DOHH2 (cell line): ENCODE measurements around the gene S100A11.

Source experiments
- H3F3A ChIP-seq: fragments of 200-600 bp; sonication (generic), shearing (Covaris generic); 2 replicates; pipeline ENCODE4 v1.6.0; 2016; ENCODE audit warnings: antibody characterized with exemption, mild to moderate bottlenecking; ENCODE audit not compliant: control insufficient read depth, insufficient read depth
- H3K27ac ChIP-seq: fragments of 200-600 bp; sonication (generic); 2 replicates; pipeline ENCODE4 v1.5.1; 2014; ENCODE audit warnings: low read depth, mild to moderate bottlenecking, low read length, moderate library complexity
- H3K27me3 ChIP-seq: fragments of 200-600 bp; sonication (generic); 2 replicates; pipeline ENCODE4 v1.6.1; 2014; ENCODE audit warnings: mild to moderate bottlenecking, low read length, mixed read lengths; ENCODE audit not compliant: control insufficient read depth
- H3K36me3 ChIP-seq: fragments of 200-600 bp; sonication (generic); 2 replicates; pipeline ENCODE4 v1.6.1; 2014; ENCODE audit warnings: mild to moderate bottlenecking, low read length, moderate library complexity, mixed read lengths; ENCODE audit not compliant: control insufficient read depth
- H3K4me1 ChIP-seq: fragments of 200-600 bp; sonication (generic); 2 replicates; pipeline ENCODE4 v1.6.1; 2014; ENCODE audit warnings: mild to moderate bottlenecking, low read length, mixed read lengths; ENCODE audit not compliant: control insufficient read depth
- H3K4me2 ChIP-seq: fragments of 200-600 bp; sonication (generic); 2 replicates; pipeline ENCODE4 v1.6.0; 2014; ENCODE audit warnings: mild to moderate bottlenecking, low read length, moderate library complexity
- H3K4me3 ChIP-seq: fragments of 200-600 bp; sonication (generic); 2 replicates; pipeline ENCODE4 v1.5.1; 2014; ENCODE audit warnings: mild to moderate bottlenecking, low read length, mixed read lengths
- H3K79me2 ChIP-seq: fragments of 200-600 bp; sonication (generic); 2 replicates; pipeline ENCODE4 v1.6.1; 2014; ENCODE audit warnings: mild to moderate bottlenecking, low read length, mixed read lengths; ENCODE audit not compliant: control insufficient read depth
- H3K9me2 ChIP-seq: fragments of 200-600 bp; sonication (generic); replicated peaks from 2 replicates; pipeline ENCODE4 v1.6.1; 2014; ENCODE audit warnings: mild to moderate bottlenecking, low read length, mixed read lengths; ENCODE audit not compliant: control insufficient read depth
- H3K9me3 ChIP-seq: fragments of 200-600 bp; sonication (generic); 2 replicates; pipeline ENCODE4 v1.6.1; 2014; ENCODE audit warnings: antibody characterized with exemption, low read length, mixed read lengths; ENCODE audit not compliant: control insufficient read depth, insufficient read depth
- H4K20me1 ChIP-seq: fragments of 200-600 bp; sonication (generic); 2 replicates; pipeline ENCODE4 v1.6.0; 2014; ENCODE audit warnings: low read depth, mild to moderate bottlenecking, antibody characterized with exemption, low read length, moderate library complexity; ENCODE audit not compliant: control insufficient read depth, insufficient read depth
- CTCF ChIP-seq: fragments of 200-600 bp; sonication (generic); IDR thresholded peaks from one replicate; pipeline ENCODE4 v1.5.1; 2014; ENCODE audit warnings: antibody characterized with exemption, mild to moderate bottlenecking, low read depth, low read length; ENCODE audit not compliant: poor library complexity, severe bottlenecking
- EZH2phosphoT487 ChIP-seq: fragments of 200-600 bp; sonication (generic); IDR thresholded peaks from 2 replicates; pipeline ENCODE4 v1.6.1; 2017; ENCODE audit warnings: borderline replicate concordance, mild to moderate bottlenecking, antibody characterized with exemption, low read length, moderate library complexity, mixed read lengths

S100A11 gene

GRCh38 chr1:151997284-151997570 lies 39.6 kb downstream of the S100A11 start:
- H3K9me3 ChIP-seq: no peaks in the 10 kb centered on the region
- H4K20me1 ChIP-seq: 0 out of 2 replicates have a peak, but pooled peaks cover 5% of the 10 kb centered on the region
- peaks cover 18% of the 10 kb centered on the region for H3K79me2 ChIP-seq
- H3K4me1 ChIP-seq: peaks cover 50% of the 10 kb centered on the region
- TF ChIP-seq EZH2phosphoT487: no peak
- no peak for TF ChIP-seq CTCF
- peaks cover 13% of the 10 kb centered on the region for H3F3A ChIP-seq
- H3K4me3 ChIP-seq: no peak overlapping the region
- peaks cover 9% of the 10 kb centered on the region for H3K36me3 ChIP-seq
- no peaks in the 10 kb centered on the region for H3K9me2 ChIP-seq
- H3K27me3 ChIP-seq: no peaks in the 10 kb centered on the region
- H3K4me2 ChIP-seq: no peak overlapping the region
- no peak overlapping the region for H3K27ac ChIP-seq

GRCh38 chr1:151995774-151996173 lies 41.0 kb downstream of the S100A11 start:
- H3K4me1 ChIP-seq: peaks cover 52% of the 10 kb centered on the region
- H3K9me3 ChIP-seq: no peaks in the 10 kb centered on the region
- H3K27ac ChIP-seq: no peak overlapping the region
- peaks cover 13% of the 10 kb centered on the region for H3K36me3 ChIP-seq
- H3K9me2 ChIP-seq: no peaks in the 10 kb centered on the region
- H3K27me3 ChIP-seq: no peaks in the 10 kb centered on the region
- no peak for TF ChIP-seq CTCF
- TF ChIP-seq EZH2phosphoT487: no peak
- H3K4me3 ChIP-seq: no peak overlapping the region
- peaks cover 33% of the 10 kb centered on the region for H3K79me2 ChIP-seq
- peak overlapping the region; percentile 14; the same call in 1 of the 2 replicates for H3K4me2 ChIP-seq
- H3F3A ChIP-seq: peaks cover 13% of the 10 kb centered on the region
- 0 out of 2 replicates have a peak, but pooled peaks cover 8% of the 10 kb centered on the region for H4K20me1 ChIP-seq

GRCh38 chr1:151994956-151995355 lies 41.8 kb downstream of the S100A11 start:
- Histone ChIP-seq H3K4me2 (peak overlapping the region; percentile 85; the same call in 1 of the 2 replicates), H3K4me1 (peaks cover 55% of the 10 kb centered on the region), H4K20me1 (0 out of 2 replicates have a peak, but pooled peaks cover 8% of the 10 kb centered on the region), H3K79me2 (peaks cover 41% of the 10 kb centered on the region), H3K36me3 (peaks cover 15% of the 10 kb centered on the region), H3K9me3 (no peaks in the 10 kb centered on the region), H3K4me3 (no peak overlapping the region), H3K9me2 (no peaks in the 10 kb centered on the region), H3K27me3 (no peaks in the 10 kb centered on the region), H3K27ac (no peak overlapping the region), H3F3A (peaks cover 13% of the 10 kb centered on the region)
- no peak for TF ChIP-seq CTCF
- TF ChIP-seq EZH2phosphoT487: no peak
